ENCODE measurements around the gene CCP110.

CCP110 gene

GRCh38 chr16:19520861-19521331 lies 2.8 kb upstream of the CCP110 start:
- peak overlapping the region; percentile 91 for H3K4me3 ChIP-seq (ENCODE audit: low read depth, low read length)
- DNase-seq (ENCODE audit: low read depth): no peak
- TF ChIP-seq CTCF (IDR thresholded peaks at IDR 0.05; ENCODE audit: low read depth, low read length, missing control alignments): no peak

GRCh38 chr16:19521471-19522396 lies 2.0 kb upstream of the CCP110 start, which contains the start of gene GDE1:
Gene GDE1, minus strand, starts transcription at chr16:19522098. Its CDS starts 134 bp downstream, at chr16:19521964.
- peak; percentile 62 for DNase-seq (ENCODE audit: low read depth)
- peak; percentile 33 for TF ChIP-seq CTCF (IDR thresholded peaks at IDR 0.05; ENCODE audit: low read depth, low read length, missing control alignments)
- peak within 1 kb of the TSS; percentile 91 for H3K4me3 ChIP-seq (ENCODE audit: low read depth, low read length)

- no peak for DNase-seq (ENCODE audit: low read depth)
- TF ChIP-seq CTCF (IDR thresholded peaks at IDR 0.05; ENCODE audit: low read depth, low read length, missing control alignments): no peak
- H3K4me3 ChIP-seq (ENCODE audit: low read depth, low read length): peak overlapping the region; percentile 91; the same call in 1 of the 2 replicates
Measured at GRCh38 chr16:19522397-19522732, 1.4 kb upstream of the CCP110 start.

- TF ChIP-seq CTCF (IDR thresholded peaks at IDR 0.05; ENCODE audit: low read depth, low read length, missing control alignments): no peak
- no peak overlapping the region for H3K4me3 ChIP-seq (ENCODE audit: low read depth, low read length)
- no peak for DNase-seq (ENCODE audit: low read depth)
Measured at GRCh38 chr16:19522760-19523159, 982 bp upstream of the CCP110 start.

GRCh38 chr16:19523184-19523558 lies 571 bp upstream of the CCP110 start:
- H3K4me3 ChIP-seq (ENCODE audit: low read depth, low read length): no peak overlapping the region
- no peak for TF ChIP-seq CTCF (IDR thresholded peaks at IDR 0.05; ENCODE audit: low read depth, low read length, missing control alignments)
- DNase-seq (ENCODE audit: low read depth): no peak

- no peak for TF ChIP-seq CTCF (IDR thresholded peaks at IDR 0.05; ENCODE audit: low read depth, low read length, missing control alignments)
- H3K4me3 ChIP-seq (ENCODE audit: low read depth, low read length): peak overlapping the region; percentile 78
- no peak for DNase-seq (ENCODE audit: low read depth)
Measured at GRCh38 chr16:19524356-19524615, 544 bp downstream of the CCP110 start.

Measured in GM12864 (cell line).